NOMO-1 (cell line): ENCODE measurements around the gene MED12.
"Not testable (repeated sequence)": the region's sequence is repeated elsewhere in the genome, so short reads cannot be mapped to it uniquely, and the experiment has no call there.

ENCODE experiments used
- DNase-seq, 2 experiments: peaks; one replicate each; lab custom pipeline; 2025; ENCODE audit not compliant: unreplicated experiment in 2 of 2; lab: John Stamatoyannopoulos, UW

Gene MED12

DNA sequence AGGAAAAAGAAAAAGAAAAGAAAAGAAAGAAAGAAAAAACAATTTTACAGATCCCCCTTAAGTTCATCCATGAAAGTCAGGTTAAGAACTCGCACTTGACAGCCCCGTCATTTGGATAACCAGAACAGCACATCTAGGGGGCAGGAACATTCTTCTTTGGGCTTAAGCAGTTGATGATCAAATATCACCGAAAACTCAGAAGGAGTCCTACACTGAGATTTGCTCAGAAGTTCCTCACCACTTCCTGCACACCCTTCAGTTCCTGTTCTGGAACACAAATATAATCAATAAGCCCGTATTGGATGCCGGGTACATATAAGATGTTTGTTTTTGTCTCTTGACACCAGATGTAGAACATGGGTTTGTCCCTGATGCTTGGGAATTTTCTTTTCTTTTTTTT is 40.9 kb downstream of the MED12 start:
- DNase-seq, result no peak

DNA sequence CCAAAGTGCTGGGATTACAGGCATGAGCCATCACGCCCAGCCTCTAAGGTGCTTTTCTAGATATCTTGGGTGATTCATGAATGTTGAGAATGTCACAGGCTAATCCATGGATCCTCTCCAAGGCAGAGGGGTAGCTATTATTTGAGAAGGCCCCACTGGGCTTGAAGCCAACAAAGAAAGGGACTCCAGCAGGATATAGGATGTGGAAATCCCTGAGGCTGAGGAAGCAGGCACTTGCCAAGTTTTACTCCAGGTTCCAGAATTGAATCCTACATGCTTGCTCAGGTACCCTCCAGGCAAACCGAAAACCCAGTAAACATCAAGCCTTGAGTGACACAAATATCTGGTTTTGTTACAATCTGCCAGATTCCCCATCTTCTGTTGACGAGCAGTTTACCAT is 42.1 kb downstream of the MED12 start:
- DNase-seq, result no peak

DNA sequence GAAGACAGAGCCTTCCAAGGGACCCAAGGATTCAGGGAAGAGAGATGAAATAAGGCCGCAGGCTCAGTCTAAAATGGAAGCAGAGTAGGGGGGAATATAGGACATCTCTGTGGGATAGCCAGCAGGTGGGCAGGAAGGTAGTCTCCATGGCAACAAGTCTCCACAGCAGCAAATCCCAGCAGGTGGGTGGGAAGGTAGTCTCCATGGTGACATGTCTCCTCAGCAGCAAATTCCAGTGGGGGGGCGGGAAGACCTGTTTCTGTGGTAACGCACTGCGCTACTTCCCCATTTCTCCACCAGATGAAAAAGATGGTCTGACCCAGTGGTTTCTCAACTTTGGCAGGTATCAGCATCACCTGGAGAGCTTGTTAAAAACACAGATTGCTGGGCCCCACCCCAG is 44.6 kb downstream of the MED12 start:
- DNase-seq, result no peak

DNA sequence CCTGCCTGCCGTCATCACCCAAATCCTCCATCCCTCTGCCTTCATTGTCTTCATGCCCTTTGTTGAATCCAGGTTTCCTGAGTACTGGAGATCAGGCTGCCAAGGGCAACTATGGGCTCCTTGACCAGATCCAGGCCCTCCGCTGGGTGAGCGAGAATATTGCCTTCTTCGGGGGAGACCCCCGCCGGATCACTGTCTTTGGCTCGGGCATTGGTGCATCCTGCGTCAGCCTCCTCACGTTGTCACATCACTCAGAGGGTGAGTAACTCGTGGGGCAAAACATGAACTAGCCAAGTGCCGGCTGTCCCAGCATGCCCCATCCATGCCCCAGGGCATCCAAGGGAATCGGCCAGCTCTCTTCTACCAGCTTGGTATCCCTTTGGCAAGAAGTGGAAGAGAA is 45.7 kb downstream of the MED12 start:
- no peak for DNase-seq

DNA sequence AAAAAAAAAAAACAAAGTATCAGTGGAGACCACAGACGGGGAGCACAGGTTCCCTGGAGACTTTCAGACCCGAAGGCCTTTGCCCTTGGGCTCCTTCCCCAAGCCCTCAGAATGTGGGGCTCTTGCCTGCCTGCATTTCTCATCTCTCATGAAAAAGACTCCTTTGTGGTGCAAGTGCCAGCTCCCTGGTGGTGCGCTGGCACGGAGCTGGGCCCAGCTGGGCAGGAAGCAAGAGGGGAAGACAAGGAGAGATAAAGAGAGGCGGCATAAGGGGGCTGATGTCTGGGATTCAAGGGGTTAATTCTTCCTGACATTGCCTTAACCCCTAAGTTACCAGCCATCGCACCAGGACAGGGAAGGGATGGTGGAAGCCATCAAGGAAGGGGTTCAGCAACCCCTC is 48.1 kb downstream of the MED12 start:
- no peak for DNase-seq

DNA sequence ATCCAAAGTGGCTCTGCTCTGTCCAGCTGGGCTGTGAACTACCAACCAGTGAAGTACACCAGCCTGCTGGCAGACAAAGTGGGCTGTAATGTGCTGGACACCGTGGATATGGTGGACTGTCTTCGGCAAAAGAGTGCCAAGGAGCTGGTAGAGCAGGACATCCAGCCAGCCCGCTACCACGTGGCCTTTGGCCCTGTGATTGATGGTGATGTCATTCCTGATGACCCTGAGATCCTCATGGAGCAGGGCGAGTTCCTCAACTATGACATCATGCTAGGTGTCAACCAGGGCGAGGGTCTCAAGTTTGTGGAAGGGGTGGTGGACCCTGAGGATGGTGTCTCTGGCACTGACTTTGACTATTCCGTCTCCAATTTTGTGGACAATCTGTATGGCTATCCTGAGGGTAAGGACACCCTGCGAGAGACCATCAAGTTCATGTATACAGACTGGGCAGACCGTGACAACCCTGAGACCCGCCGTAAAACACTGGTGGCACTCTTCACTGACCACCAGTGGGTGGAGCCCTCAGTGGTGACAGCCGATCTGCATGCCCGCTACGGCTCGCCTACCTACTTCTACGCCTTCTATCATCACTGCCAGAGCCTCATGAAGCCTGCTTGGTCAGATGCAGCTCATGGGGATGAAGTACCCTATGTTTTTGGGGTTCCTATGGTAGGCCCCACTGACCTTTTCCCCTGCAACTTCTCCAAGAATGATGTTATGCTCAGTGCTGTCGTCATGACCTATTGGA is 48.8 kb downstream of the MED12 start:
- no peak for DNase-seq

DNA sequence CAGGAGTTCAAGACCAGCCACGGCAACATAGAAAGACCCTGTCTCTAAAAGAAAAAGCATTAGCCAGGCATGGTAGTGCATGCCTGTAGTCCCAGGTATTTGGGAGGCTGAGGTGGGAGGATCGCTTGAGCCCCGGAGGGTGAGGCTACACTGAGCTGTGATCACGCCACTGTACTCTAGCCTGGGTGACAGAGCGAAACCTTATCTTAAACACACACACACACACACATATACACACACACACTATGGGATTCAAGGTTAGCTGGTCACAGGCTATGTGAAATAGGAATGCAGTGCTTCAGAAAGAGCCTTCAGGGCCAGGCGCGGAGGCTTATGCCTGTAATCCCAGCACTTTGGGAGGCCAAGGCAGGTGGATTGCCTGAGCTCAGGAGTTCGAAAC is 49.7 kb downstream of the MED12 start:
- DNase-seq, result no peak

DNA sequence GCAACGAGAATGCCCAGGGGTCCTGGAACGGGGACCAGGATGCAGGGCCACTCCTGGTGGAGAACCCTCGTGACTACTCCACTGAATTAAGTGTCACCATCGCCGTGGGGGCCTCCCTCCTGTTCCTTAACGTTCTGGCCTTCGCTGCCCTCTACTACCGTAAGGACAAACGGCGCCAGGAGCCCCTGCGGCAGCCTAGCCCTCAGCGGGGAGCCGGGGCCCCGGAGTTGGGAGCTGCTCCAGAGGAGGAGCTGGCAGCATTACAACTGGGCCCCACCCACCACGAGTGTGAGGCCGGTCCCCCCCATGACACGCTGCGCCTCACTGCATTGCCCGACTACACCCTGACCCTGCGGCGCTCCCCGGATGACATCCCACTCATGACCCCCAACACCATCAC is 51.2 kb downstream of the MED12 start:
- no peak for DNase-seq

DNA sequence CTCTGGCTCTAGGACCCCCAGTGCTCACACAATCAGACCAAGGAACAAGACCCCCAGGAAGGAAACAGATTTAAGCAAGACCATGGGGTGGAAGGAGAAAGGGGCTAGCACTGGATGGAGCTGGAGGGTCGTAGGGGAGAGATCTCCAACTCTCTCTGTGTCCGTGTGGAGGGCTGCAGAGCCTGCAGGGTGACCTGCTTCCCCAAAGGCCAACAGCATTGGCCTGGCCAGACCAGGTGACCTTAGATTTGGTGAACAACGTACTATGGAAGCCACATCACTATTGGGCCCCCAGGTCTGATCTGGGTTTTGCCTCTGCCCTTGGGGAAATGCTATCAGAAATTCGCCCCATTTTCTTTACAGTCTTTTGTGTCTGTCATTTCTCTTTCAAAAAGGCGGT is 52.3 kb downstream of the MED12 start:
- no peak for DNase-seq

DNA sequence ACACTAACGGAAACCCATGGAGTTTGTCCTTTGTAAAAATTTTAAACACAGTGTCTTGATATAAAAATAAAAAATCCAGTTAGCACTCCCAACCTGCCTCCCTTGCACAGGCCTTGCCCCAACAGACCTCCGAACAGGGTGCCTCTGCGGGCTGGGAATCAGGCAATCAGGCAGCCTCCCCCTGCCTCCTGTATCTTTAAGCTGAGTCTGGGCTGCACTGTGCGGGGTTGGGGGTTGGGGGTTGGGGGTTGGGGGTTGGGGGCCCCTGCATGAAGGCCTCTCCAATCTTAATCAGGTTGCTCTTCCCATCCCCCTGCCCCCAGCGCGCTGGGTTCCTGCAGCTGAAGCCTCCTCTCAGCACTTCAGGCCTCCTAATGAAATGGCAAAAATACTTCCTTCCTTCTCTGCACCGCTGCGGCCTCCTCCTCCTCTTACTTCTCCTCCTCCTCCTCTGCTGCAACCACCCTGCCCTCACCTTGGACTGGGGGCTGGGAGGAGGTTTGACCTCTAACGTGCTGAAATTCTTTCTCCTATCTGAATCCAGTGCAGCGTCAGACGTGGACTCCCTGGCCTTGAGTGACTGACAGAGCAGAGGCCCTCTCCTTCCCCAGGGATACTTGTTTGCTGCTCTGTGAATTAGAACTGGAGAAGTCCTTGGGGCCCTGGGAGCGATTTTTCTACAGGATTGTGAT is 52.9 kb downstream of the MED12 start:
- DNase-seq, result peak; percentile 50 to 52

DNA sequence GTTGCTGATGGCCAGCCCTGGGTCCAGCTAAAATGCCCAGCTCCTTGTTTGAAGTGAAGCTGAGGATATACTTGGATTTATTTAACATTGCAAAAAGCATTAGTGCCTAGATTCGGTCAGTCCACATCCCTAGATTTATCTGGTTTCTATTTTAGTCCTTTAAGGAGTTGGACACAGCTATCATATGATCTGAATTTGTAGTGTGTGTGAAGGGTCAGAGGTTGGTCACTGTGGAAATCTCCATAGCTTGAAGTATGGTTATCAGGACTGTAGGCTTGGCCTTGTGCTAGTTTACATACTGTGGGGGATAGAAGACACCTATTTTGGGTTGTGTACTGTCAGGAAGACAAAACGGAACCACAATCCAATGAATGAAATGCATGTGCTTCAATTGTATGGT is 55.0 kb downstream of the MED12 start:
- DNase-seq, result no peak

DNA sequence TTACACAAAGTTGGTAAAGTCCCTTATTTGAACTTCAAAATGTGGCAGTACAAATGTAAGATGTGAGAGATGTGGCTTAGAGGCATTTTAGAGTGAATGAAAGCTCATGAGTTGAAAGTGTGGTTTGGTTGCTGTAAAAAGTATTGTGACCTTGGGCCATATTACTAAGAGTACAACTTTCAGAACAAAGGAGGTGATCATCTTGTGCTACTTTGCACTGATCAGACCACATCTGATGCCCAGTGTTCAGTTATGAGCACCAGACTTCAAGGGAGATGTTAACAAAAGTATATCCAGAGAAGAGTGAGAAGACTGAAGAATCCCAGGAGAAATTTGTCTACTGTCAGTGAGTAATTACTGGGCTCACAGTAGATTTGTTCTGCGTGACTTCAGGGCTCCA is 56.4 kb downstream of the MED12 start:
- no peak for DNase-seq

DNA sequence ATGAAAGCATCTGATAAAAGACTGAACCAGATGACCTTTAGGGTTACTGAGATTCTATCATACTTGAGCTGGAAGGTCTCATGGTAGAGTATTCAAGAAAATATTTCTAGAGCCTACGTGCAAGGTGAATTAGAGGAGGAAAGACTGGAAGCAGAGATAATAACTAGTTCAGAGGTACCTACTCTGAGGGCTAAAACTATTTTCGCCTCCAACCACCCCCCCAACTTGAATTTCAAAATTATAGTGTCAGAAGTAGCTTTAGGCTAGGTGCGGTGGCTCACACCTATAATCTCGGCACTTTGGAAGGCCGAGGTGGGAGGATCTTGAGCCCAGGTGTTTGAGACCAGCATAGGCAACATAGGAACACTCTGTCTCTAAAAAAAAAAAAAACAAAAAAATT is 57.1 kb downstream of the MED12 start:
- DNase-seq, result no peak

DNA sequence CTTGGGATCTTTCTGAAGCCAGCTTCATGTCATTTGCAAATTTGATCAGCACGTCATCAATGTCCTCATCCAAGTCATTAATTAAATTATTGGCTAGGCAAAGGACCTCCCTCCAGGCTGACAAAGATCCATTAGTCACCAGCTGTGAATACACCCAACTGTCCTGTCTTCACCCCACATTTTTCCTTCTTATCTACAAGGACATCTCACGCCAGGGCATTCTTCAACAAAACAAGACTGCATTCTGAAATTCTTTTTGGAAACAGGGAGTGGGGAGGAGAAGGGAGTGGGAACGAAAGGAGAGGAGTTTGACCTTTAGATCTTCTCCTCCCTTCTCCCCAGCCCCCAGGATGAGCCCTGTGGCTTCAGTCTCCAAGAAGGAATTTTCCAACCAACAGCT is 58.9 kb downstream of the MED12 start:
- DNase-seq, result no peak

DNA sequence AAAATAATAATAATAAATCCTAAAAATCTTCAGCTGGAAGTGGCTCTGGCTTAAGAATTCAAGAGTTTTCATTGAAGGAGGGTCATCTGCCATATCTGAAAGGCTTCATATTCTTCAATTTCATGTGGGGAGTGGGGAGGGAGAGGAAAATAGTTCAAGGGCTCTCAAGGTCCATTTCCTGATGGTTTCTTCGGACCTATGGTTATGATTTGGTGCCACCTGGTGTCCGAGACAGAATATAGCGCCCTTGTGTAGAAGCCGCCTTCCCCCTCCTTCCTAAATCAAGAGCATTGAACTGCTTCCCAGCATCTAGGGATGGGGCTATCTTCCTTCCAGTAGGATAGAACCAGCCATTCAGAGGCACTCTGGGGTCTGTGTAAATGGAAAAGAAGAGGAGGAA is 60.5 kb downstream of the MED12 start:
- DNase-seq, result peak in 1 of 2 experiments; percentile 47

DNA sequence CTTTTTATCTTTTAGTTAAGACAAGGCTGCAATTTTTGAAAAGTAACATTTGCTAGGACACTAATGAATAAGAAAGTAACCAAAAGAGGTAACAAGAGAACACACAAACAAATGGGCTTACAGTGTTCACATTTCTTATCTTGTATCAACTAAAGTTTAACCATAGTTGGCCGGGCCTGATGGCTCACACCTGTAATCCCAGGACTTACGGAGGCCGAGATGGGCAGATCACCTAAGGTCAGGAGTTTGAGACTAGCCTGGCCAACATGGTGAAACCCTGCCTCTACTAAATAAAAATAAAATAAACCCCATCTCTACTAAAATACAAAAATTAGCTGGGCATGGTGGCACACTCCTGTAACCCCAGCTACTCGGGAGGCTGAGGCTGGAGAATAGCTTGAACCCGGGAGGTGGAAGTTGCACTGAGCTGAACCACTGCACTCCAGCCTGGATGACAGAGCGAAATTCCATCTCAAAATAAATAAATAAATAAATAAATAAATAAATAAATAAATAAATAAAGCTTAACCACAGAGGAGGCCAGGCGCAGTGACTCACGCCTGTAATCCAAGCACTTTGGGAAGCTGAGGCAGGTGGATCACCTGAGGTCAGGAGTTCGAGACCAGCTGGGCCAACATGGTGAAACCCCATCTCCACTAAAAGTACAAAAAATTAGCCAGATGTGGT is 62.3 kb downstream of the MED12 start:
- not testable (repeated sequence) for DNase-seq

DNA sequence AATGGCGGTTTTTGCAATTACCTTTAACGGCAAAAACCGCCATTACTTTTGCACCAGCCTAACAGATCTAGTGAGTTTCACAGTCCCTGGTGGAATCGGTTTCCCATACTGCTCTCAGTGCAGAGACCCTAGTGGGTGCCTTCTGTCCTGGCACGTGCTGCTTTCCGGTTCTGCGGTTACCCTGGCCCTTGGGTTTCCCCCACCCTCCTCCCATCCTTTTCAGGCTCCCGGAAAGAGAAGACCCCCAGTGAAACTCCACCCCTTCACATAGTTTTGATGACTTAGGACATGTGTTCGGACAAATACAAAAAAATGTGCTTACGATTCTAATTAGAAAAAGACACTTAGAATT is 63.1 kb downstream of the MED12 start:
- DNase-seq, result peak in 1 of 2 experiments; percentile 12

DNA sequence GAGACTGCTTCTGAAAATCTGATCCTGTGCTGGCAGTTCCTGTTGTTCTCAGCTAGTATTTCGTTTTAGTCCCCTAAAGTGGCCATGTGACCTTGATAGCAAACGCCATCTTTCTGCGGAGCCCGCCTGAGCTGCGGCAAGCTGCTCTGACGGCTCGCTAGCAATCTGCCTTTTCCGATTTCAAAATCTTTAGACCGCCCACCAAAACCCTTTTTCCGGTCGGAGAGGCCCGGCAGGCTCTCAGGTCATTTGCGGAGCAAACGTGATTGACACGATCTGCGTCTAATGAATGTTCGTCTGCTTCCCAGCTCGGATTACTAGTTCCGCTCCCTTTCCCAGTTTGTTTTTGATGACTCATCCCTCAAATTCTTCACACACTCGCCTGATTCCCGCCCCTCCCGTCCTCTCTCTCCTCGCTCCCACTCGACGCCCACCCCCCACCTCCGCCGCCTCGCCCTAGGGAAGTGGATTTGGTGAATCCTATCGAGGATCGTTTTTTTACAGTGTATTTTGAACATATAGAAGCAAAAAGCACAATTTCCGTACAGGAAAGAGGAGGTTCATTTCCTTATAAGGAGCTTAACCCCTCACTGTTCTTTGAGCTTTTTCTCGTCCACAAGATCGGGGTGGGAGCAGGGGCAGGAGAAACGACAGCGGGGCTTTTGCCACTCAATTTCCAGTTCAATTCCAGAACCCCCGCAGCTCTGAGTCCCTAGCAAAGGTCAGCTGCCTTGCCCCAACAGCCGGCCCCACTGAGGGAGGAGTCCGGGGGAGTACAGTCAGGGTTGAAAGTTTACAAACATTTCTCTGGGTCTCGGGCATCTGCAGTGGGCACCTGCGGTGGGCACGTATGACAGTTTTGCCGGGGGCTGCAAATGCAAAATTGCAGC is 63.8 kb downstream of the MED12 start:
- DNase-seq, result peak; percentile 86 to 92

DNA sequence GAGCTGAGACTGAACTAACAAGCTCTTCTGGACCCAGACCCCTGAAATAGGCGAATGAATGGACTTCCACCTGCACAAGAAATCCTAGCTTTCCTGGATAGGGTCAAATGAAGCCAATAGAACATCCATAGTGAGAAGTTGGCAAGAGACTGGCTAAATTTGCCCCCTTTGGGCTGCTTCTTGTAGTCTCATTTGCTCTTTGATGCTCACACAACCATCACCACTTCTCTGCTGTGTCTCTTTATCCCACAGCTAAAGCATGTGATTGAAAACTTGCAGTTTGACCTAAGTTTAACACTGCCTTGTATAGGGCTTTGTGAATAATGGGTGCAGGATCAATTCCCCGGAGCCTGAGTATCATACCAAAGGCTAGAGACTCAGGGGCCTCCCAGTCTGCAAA is 64.5 kb downstream of the MED12 start:
- DNase-seq, result no peak

DNA sequence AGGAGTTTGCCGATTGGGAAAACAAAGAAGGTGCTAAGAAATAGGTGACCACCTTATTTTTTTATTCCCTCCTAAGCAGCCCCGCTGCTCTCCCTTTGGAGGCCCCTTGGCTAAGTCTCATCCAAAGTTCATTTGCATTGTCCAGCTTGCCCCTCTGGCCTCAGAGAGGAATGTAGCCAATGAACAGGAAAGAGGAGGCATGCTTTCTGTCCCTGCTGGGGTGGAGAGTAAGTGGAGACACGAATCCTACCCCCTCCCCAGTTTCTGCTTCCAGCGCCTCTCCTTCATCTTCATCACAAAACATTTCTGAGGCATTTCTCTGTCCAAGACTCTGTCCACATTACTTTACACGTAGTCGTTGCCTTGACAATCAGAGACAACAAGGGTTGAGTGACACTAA is 64.9 kb downstream of the MED12 start:
- DNase-seq, result no peak

DNA sequence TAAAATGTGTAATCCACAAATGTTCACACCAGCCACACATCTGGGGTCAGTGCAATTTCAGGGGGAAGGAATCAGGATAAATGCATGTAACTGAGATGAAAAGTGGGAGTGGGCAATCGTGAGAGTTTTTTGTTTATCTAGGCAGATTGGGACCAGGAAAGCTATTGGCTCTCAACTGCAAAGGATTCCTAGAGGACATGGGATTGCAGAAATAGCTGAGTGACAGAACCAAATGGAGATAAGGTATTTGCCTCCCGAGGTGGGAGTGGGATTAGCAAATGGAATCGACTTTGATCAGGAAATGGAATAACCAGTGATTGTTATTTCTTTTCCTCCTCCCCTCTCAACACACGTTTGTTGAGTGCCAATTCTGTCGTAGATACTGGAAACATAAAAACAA is 65.7 kb downstream of the MED12 start:
- DNase-seq, result no peak
